GM12878 (cell line): ENCODE data around the gene IQCC. TPM values are rescaled to one million over a fixed set of nuclear protein-coding genes. Genes with fewer than 3 reads are reported as not detected.

ENCODE experiments used
- ATAC-seq: fragments of 200-7000 bp; cut with Tn5 transposase; 3 replicates; pipeline ENCODE4 v1.9.1; 2020; ENCODE audit warnings: mild to moderate bottlenecking, moderate library complexity
- BruUV-seq: library from RNA; stranded (reverse); fragments of 400-500 nt; replicated peaks from 2 replicates; lab custom pipeline; 2021; lab: Mats Ljungman, UMichigan
- CTCF ChIA-PET: fragments of 300-600 bp; sonication (Branson Sonifier 250); formaldehyde crosslinking; extraction: SDS; loops from one replicate; lab custom pipeline; 2021; ENCODE audit warnings: inconsistent platforms; lab: Yijun Ruan, JAX
- POLR2A ChIA-PET: fragments of 350-600 bp; formaldehyde crosslinking; extraction: SDS; loops from one replicate; lab custom pipeline; 2021; ENCODE audit warnings: inconsistent platforms; lab: Charles Lee
- RAD21 ChIA-PET: fragments of 300-600 bp; sonication (Branson Sonifier 250); formaldehyde crosslinking; loops from one replicate; lab custom pipeline; 2023; ENCODE audit warnings: antibody characterized with exemption; ENCODE audit not compliant: unreplicated experiment; lab: Charles Lee
- SMC1A ChIA-PET: fragments of 300-600 bp; sonication (Branson Sonifier 250); formaldehyde crosslinking; loops from one replicate; lab custom pipeline; 2023; ENCODE audit not compliant: unreplicated experiment, uncharacterized antibody; lab: Charles Lee
- DNase-seq: peaks from one replicate; pipeline ENCODE4 v3.0.0-alpha.2; 2011; ENCODE audit warnings: low read depth, low spot score
- FAIRE-seq: peaks from 3 replicates; lab custom pipeline; 2011; peaks lifted over from hg19 to GRCh38; lab: Jason Lieb, UNC
- H2AFZ ChIP-seq: 2 replicates; pipeline ENCODE4 v1.6.0; 2011; ENCODE audit warnings: low read depth, low read length, control low read depth; ENCODE audit not compliant: control insufficient read depth
- H3K27ac ChIP-seq: 2 replicates; pipeline ENCODE4 v1.5.1; 2011; ENCODE audit warnings: control low read depth; ENCODE audit not compliant: control insufficient read depth, insufficient read depth
- H3K27me3 ChIP-seq, 2 experiments: replicated peaks in 1 of 2; 2 replicates each; pipeline versions ENCODE4 v1.6.0 to v1.6.1; 2011; ENCODE audit warnings: low read length in 1 of 2; ENCODE audit not compliant: control insufficient read depth in 2 of 2, insufficient read depth in 2 of 2
- H3K36me3 ChIP-seq, 2 experiments: 2 replicates each; pipeline ENCODE4 v1.5.1; 2011; ENCODE audit warnings: low read length in 1 of 2; ENCODE audit not compliant: control insufficient read depth in 2 of 2, insufficient read depth in 2 of 2
- H3K4me1 ChIP-seq: 2 replicates; pipeline ENCODE4 v1.6.1; 2011; ENCODE audit warnings: mild to moderate bottlenecking, low read length, moderate library complexity, mixed read lengths; ENCODE audit not compliant: control insufficient read depth, insufficient read depth
- H3K4me2 ChIP-seq: 2 replicates; pipeline ENCODE4 v1.6.0; 2011; ENCODE audit warnings: control low read depth; ENCODE audit not compliant: control insufficient read depth, insufficient read depth
- H3K4me3 ChIP-seq: fragments of 200-600 bp; sonication (generic); 2 replicates; pipeline ENCODE4 v1.5.1; 2016
- H3K79me2 ChIP-seq: 2 replicates; pipeline ENCODE4 v1.6.0; 2011; ENCODE audit warnings: low read length; ENCODE audit not compliant: control insufficient read depth, insufficient read depth
- H3K9ac ChIP-seq: 2 replicates; pipeline ENCODE4 v1.8.0; 2011; ENCODE audit warnings: low read length, control low read depth, mixed read lengths; ENCODE audit not compliant: control insufficient read depth, insufficient read depth
- H3K9me3 ChIP-seq: replicated peaks from 3 replicates; pipeline ENCODE4 v1.5.1; 2011; ENCODE audit warnings: mild to moderate bottlenecking, low read length; ENCODE audit not compliant: control insufficient read depth, insufficient read depth
- H4K20me1 ChIP-seq: 2 replicates; pipeline ENCODE4 v1.6.0; 2011; ENCODE audit not compliant: control insufficient read depth, insufficient read depth
- CBX5 ChIP-seq: sonication (generic); IDR thresholded peaks from 2 replicates; pipeline ENCODE4 v1.6.1; 2016; ENCODE audit warnings: low read depth, moderate library complexity, mild to moderate bottlenecking, inconsistent platforms
- EGR1 ChIP-seq, 2 experiments: IDR thresholded peaks; 1 replicate in 1 of 2; 2 replicates in 1 of 2; pipeline ENCODE4 v1.6.1; 2011 to 2012; ENCODE audit warnings: low read depth in 2 of 2, low read length in 2 of 2, borderline replicate concordance in 1 of 2, mild to moderate bottlenecking in 1 of 2, moderate library complexity in 1 of 2
- FOXK2 ChIP-seq: fragments of 450-650 bp; IDR thresholded peaks from 2 replicates; pipeline ENCODE4 v1.6.1; 2017; ENCODE audit warnings: mild to moderate bottlenecking, moderate library complexity
- JUND ChIP-seq: IDR thresholded peaks from 2 replicates; pipeline ENCODE4 v1.6.1; 2012; ENCODE audit warnings: low read depth, mild to moderate bottlenecking, low read length, improper control_type of control experiment, moderate library complexity
- PML ChIP-seq: IDR thresholded peaks from 2 replicates; pipeline ENCODE4 v1.6.1; 2012; ENCODE audit warnings: low read length, inconsistent platforms
- POLR2A ChIP-seq: IDR thresholded peaks from 2 replicates; pipeline ENCODE4 v1.6.1; 2011; ENCODE audit warnings: low read depth, mild to moderate bottlenecking, low read length
- POLR2AphosphoS5 ChIP-seq: IDR thresholded peaks from 2 replicates; pipeline ENCODE4 v1.6.1; 2011; ENCODE audit warnings: mild to moderate bottlenecking, low read length, inconsistent platforms
- POU2F2 ChIP-seq: IDR thresholded peaks from 3 replicates; pipeline ENCODE4 v1.6.1; 2011; ENCODE audit warnings: low read depth, mild to moderate bottlenecking, low read length, borderline replicate concordance
- RBBP5 ChIP-seq: fragments of 200-600 bp; sonication (generic); conservative IDR thresholded peaks from 2 replicates; pipeline ENCODE4 v1.6.1; 2016
- SREBF1 ChIP-seq: IDR thresholded peaks from 2 replicates; pipeline ENCODE4 v1.6.1; 2012; ENCODE audit warnings: mild to moderate bottlenecking, low read length
- ZBTB40 ChIP-seq: fragments of 450-650 bp; IDR thresholded peaks from 2 replicates; pipeline ENCODE4 v1.6.1; 2016; ENCODE audit warnings: mild to moderate bottlenecking, moderate library complexity, borderline replicate concordance
- ZSCAN29 ChIP-seq: fragments of 450-650 bp; IDR thresholded peaks from 2 replicates; pipeline ENCODE4 v1.6.1; 2017; ENCODE audit warnings: mild to moderate bottlenecking, moderate library complexity
- WGBS: methylation state at CpG from one replicate; pipeline ENCODE4 v1.1.6; 2016; ENCODE audit warnings: low lambda C conversion rate; ENCODE audit not compliant: insufficient replicate concordance, insufficient coverage; ENCODE audit errors: missing lambda C conversion rate; 5-methylcytosine and 5-hydroxymethylcytosine counted together
- in situ Hi-C: fragments of 300-500 bp; cut with MboI; formaldehyde crosslinking; loops from 9 replicates; pipeline ENCODE4 v1.14.3; 2018; ENCODE audit warnings: mixed read lengths
- intact Hi-C: fragments of 100-400 bp; cut with micrococcal nuclease; formaldehyde crosslinking; loops from one replicate; pipeline ENCODE4 v1.14.2; 2022; ENCODE audit not compliant: unreplicated experiment
- polyA plus RNA-seq, 11 experiments: library from polyadenylated mRNA; depleted of rRNA in 4 of 11; unstranded in 6 of 11; stranded (reverse) in 5 of 11; fragments of >200 nt; fragmentation: Nextera tagmentation in 4 of 11; fragmentation: Illumina TruSeq in 1 of 11; extraction: Ambion mirVana in 4 of 11; extraction: Trizol in 1 of 11; gene quantifications; 1 replicate in 1 of 11; 2 replicates in 10 of 11; pipeline versions ENCODE4 v1.2.1 to v1.2.3, GENCODE V29; 2011 to 2016; ENCODE audit warnings: inconsistent platforms in 2 of 11, missing spikeins in 2 of 11, low read depth in 1 of 11
- total RNA-seq, 4 experiments: library from RNA; depleted of rRNA in 3 of 4; stranded (reverse); fragments of >200 nt in 3 of 4; fragmentation: Illumina TruSeq in 1 of 4; extraction: Trizol in 1 of 4; gene quantifications; 2 replicates each; pipeline versions ENCODE4 v1.2.1 to v1.2.3, GENCODE V29; 2013 to 2021

Gene IQCC
- total and polyA plus RNA-seq, 10 of the 15 experiments (the other 5 are each of a cell fraction or from before 2014, with no cell fraction given) = 2.1 to 6.8 (median 4.9) TPM

GRCh38 chr1:32197837-32198236 lies 7.6 kb upstream of the IQCC start:
- RAD21 ChIA-PET = interaction anchor here (0.8 to 1.5 kb wide), 3 partner anchors 8 to 17 kb away, joined by 3 to 13 read pairs (median 3); partner anchors contain the start of gene TXLNA
- peaks cover 29 to 35% of the 10 kb centered on the region in 2 experiments for H3K36me3 ChIP-seq

GRCh38 chr1:32198237-32199042 lies 7.0 kb upstream of the IQCC start:
- H3K4me1 ChIP-seq = peaks cover 21% of the 10 kb centered on the region
- WGBS = 100% methylated on average over 3 of the region's 3 CpGs
- ChIA-PET SMC1A (interaction anchor here (1.1 kb wide), 1 partner anchor 16 kb away, joined by 3 read pairs; no protein-coding TSS in a partner anchor), CTCF (interaction anchor here (1.0 to 2.1 kb wide), 2 partner anchors 17 to 118 kb away, joined by 4 to 5 read pairs; no protein-coding TSS in a partner anchor), RAD21 (interaction anchor here (0.6 to 4.2 kb wide), 3 partner anchors 18 to 45 kb away, joined by 3 to 22 read pairs (median 13); partner anchors contain the start of gene TXLNA), POLR2A (interaction anchor here (1.2 kb wide), 1 partner anchor 17 kb away, joined by 5 read pairs; no protein-coding TSS in a partner anchor)
- H3K79me2 ChIP-seq = peaks cover 17% of the 10 kb centered on the region
- no peak overlapping the region for H3K4me3 ChIP-seq
- in situ Hi-C loops (no loop called here), intact Hi-C loops (no loop called here)
- BruUV-seq = no TSS peak
- H3K9ac ChIP-seq = no peak overlapping the region
- no peak for ATAC-seq
- no peak overlapping the region for H3K4me2 ChIP-seq
- H2AFZ ChIP-seq = no peak overlapping the region
- FAIRE-seq = no peak
- H3K9me3 ChIP-seq = no peaks in the 10 kb centered on the region
- no peaks in the 10 kb centered on the region for H4K20me1 ChIP-seq
- peaks cover 26 to 32% of the 10 kb centered on the region in 2 experiments for H3K36me3 ChIP-seq
- no peak overlapping the region for H3K27ac ChIP-seq
- no peaks in the 10 kb centered on the region for H3K27me3 ChIP-seq
- TF ChIP-seq ZBTB40 (no peak), EGR1 (IDR thresholded peaks at IDR 0.05; ENCODE audit: borderline replicate concordance in 1 of 2, low read depth in 2 of 2, low read length in 2 of 2) (no peak), POLR2AphosphoS5 (0 out of 2 replicates have a peak, but pooled peaks have one; percentile 43), POU2F2 (0 out of 3 replicates have a peak, but pooled peaks have one; percentile 12), POLR2A (peak; percentile 66), PML (peak; percentile 34; the same call in 1 of the 2 replicates)
- no peak for DNase-seq

More at GRCh38 chr1:32197837-32198236, 7.6 kb upstream of the IQCC start:
- no peak overlapping the region for H3K27ac ChIP-seq
- peaks cover 17% of the 10 kb centered on the region for H3K79me2 ChIP-seq
- H3K9ac ChIP-seq = no peak overlapping the region
- 81% methylated on average over 6 of the region's 6 CpGs for WGBS
- H4K20me1 ChIP-seq = no peaks in the 10 kb centered on the region
- ATAC-seq (no peak), DNase-seq (no peak), FAIRE-seq (no peak)
- peaks cover 21% of the 10 kb centered on the region for H3K4me1 ChIP-seq
- in situ Hi-C loops (no loop called here), intact Hi-C loops (no loop called here)
- H3K4me2 ChIP-seq = no peak overlapping the region
- H3K4me3 ChIP-seq = no peak overlapping the region
- BruUV-seq = no TSS peak
- ChIA-PET POLR2A (interaction anchor here (0.6 to 1.2 kb wide), 3 partner anchors 16 to 60 kb away, joined by 3 to 5 read pairs (median 4); no protein-coding TSS in a partner anchor), SMC1A (interaction anchor here (0.7 to 1.3 kb wide), 3 partner anchors 15 to 125 kb away, joined by 3 read pairs; no protein-coding TSS in a partner anchor), CTCF (interaction anchor here (0.9 to 1.0 kb wide), 2 partner anchors 18 to 89 kb away, joined by 3 to 5 read pairs; partner anchors contain the start of gene KPNA6)
- no peak overlapping the region for H2AFZ ChIP-seq
- H3K9me3 ChIP-seq = no peaks in the 10 kb centered on the region
- TF ChIP-seq JUND (no peak), FOXK2 (no peak), CBX5 (no peak), RBBP5 (no peak), SREBF1 (no peak), POLR2A (peak; percentile 31; the same call in 1 of the 2 replicates), ZSCAN29 (no peak)
- H3K27me3 ChIP-seq = no peaks in the 10 kb centered on the region
